Cardiac fibroblast (primary cell): Measurements from ENCODE around the gene CNNM2.
A peak's percentile ranks its signal among the peaks of the same experiment; 100 is the strongest.

ENCODE experiments used
- DNase-seq, 2 donors: peaks; one replicate each; pipeline versions ENCODE4 v3.0.0 to v3.0.0-alpha.2; 2010; ENCODE audit warnings: low read depth in 2 of 2
- H3K4me3 ChIP-seq, 2 donors: replicated peaks in 1 of 2; 1 replicate in 1 of 2; 2 replicates in 1 of 2; pipeline ENCODE4 v1.5.1; 2011; ENCODE audit warnings: low read depth in 2 of 2, low read length in 2 of 2, mild to moderate bottlenecking in 2 of 2, moderate library complexity in 1 of 2
- CTCF ChIP-seq: IDR thresholded peaks from one replicate; pipeline ENCODE4 v1.5.1; 2011; ENCODE audit warnings: low read depth, mild to moderate bottlenecking, low read length, inconsistent platforms

The CNNM2 gene

DNA sequence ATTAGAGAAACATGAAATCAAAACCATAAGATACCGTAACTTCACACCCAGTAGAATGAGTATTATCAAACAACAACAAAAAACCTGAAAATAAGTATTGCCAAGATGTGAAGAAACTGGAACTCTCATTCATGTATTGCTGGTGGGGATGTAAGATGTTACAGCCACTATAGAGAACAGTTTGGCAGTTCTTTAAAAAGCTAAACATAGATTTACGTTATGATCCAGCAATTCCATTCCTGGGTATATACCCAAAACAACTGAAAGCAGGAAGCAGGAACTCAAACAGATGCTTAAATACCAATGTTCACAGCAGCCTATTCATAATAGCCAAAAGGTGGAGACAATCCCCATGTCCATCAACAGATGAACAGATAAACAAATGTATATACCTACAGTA is 202.5 kb downstream of the CNNM2 start:
- H3K4me3 ChIP-seq: no peak overlapping the region
- DNase-seq: no peak
- no peak for TF ChIP-seq CTCF

GRCh38 chr10:103120977-103121735 is 203.1 kb downstream of the CNNM2 start:
- DNase-seq: peak; percentile 40 to 54
- no peak for TF ChIP-seq CTCF
- no peak overlapping the region for H3K4me3 ChIP-seq

- peak in 1 of 2 donors; percentile 39 for DNase-seq
- no peak for TF ChIP-seq CTCF
- no peak overlapping the region for H3K4me3 ChIP-seq
Observed at GRCh38 chr10:103123282-103124024, 205.4 kb downstream of the CNNM2 start.

DNA sequence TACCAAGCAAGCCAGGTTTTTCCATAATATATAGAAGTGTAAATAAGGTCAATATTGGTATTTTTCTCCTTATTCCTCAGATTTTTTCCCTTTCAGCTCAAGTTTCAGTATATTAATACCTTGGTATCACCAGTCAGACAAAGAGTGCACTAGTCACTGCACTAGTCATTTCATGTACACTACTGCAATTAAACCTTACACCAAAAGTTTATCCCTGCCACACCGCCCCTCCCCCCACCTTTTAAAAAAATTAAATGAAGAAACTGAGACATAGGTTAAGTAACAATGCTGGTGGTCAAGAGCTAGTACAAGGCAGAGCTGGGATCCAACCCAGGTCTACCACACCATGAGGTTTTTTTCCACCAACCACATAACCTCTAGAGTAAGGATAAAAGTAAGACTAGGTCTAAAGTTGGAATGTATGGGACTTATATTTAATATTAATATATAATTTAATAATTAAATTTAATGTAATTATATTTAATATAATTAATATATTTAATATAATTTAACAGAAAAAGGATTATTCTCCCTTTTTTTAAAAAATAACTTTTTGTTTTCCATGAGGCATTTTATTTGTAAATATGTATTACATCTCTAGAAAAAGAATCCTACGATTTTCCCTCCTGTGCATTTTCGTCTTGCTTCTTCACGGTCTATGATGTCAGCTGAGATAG is 206.5 kb downstream of the CNNM2 start:
- DNase-seq: no peak
- no peak for TF ChIP-seq CTCF
- H3K4me3 ChIP-seq: no peak overlapping the region

GRCh38 chr10:103125323-103126267 is 207.5 kb downstream of the CNNM2 start:
- H3K4me3 ChIP-seq: no peak overlapping the region

More at GRCh38 chr10:103125323-103126267, 207.5 kb downstream of the CNNM2 start:
- no peak for TF ChIP-seq CTCF
- DNase-seq: peak in 1 of 2 donors; percentile 53
